GM12874 (cell line): ENCODE measurements around the gene IL22.

Experiments
- TF ChIP-seq, protein P1 (sequence below): IDR thresholded peaks from 2 replicates; pipeline ENCODE4 v1.5.1; 2011; ENCODE audit warnings: low read depth, mild to moderate bottlenecking, control low read depth, low read length, moderate library complexity; ENCODE audit not compliant: insufficient read depth

Gene IL22

DNA sequence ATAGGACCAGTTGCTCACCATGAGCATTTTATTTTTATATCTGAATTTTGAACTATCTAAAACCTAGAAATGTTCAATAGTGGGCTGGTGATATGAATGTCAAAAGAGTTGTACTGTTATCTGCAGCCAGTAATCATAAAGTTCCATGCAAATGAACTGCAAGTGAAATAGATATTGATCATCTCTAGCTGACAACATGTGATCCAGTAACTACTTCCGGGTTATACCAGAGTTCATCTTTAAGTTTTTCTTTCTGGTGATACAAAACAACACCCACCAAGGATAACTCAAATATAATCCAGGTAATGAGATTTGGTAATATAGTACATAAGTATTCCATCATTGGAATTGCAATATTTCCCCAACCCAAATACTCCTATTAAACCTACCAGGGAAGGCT, 31.9 kb downstream of the IL22 start:
- TF ChIP-seq, protein P1, sequence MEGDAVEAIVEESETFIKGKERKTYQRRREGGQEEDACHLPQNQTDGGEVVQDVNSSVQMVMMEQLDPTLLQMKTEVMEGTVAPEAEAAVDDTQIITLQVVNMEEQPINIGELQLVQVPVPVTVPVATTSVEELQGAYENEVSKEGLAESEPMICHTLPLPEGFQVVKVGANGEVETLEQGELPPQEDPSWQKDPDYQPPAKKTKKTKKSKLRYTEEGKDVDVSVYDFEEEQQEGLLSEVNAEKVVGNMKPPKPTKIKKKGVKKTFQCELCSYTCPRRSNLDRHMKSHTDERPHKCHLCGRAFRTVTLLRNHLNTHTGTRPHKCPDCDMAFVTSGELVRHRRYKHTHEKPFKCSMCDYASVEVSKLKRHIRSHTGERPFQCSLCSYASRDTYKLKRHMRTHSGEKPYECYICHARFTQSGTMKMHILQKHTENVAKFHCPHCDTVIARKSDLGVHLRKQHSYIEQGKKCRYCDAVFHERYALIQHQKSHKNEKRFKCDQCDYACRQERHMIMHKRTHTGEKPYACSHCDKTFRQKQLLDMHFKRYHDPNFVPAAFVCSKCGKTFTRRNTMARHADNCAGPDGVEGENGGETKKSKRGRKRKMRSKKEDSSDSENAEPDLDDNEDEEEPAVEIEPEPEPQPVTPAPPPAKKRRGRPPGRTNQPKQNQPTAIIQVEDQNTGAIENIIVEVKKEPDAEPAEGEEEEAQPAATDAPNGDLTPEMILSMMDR, result no peak

DNA sequence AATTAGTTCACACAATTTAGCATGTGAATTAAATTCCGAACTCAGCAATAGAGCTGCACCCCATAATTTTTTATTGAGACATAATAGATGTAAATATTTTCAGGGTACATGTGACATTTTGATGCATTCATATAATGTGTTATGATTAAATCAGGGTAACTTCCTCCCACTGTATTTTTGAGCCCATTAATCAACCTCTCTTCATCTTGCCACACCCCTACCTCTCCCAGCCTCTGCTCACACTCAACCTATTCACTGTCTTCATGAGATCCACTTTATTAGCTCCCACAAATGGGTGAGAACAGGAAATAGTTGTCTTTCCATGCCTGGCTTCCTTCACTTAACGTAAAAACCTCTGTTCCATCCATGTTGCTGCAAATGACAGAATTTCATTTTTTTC, 42.5 kb downstream of the IL22 start:
- TF ChIP-seq, protein P1, result no peak

DNA sequence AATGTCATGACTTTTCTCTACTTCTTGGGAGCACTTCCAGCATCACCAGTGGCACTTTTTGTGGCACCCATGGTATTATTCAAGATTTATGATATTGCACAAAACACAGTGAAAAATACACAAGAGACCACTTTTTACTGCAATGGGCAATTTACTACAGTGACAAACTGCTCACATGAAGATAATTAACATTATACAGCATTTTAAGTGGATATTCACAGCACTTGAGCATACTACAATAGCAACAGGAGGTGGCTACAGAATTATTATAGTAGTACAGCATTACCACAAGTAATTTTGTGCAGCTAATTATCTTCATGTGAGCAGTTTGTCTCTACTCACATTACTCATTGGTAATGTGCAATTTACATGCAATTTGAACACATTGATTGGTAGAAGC, 46.1 kb downstream of the IL22 start:
- TF ChIP-seq, protein P1, result no peak

DNA sequence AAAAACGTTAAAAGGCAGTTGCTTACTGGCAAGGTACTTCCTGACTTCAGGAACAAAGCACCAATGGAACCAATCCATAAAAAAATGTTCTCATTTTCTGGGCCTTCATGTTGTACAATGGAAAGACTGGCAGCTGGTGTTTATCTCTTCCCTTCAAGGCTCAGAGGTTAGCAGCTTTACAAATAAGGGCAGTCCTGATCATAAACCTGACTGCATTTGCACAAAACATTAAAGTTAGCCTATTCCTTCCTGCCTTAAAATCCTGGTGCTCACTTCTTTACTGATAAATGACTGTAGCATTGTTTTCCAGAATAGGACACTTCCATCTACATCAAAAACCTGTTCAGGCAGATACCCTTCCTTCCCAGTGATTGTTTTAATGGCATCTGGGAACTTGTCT, 47.0 kb downstream of the IL22 start:
- TF ChIP-seq, protein P1, result no peak

DNA sequence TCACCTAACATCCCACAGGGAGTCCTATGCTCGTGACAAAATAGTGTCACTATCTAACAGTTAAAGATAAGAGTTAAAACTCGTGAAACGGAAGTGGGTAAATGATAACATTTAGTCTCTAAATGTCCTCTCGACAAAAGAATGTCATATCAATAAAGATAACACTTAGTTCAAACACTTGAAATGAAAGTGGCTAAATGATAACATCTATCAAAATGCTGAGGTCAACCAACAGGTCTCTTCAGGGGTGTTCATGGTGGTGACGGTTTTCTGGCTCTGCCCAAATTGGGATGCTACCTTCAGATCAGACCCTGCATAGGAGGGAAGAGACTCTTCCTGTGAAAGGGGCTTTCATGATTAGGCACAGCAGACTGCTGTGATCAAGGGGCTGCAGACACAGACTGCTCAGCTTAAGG, 49.9 kb downstream of the IL22 start:
- TF ChIP-seq, protein P1, result no peak

DNA sequence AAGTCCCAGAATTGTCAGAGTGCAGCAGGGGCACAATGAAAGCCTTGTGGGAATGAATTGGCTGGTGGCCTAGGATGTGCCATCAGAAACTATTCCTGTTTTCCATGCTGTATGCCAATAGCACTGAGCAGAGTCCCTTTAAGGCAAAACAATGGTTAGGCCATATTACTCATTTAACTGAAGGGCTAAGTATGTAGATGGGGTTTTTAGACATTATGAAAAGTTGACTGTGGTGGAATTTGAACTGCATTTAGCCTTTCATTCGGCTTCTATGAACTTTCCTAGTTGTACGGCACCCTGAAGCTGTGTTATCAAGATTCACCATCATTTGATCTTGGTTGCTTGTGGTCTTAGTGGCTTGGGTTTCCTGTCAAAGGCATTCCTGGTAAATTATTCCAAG, 52.5 kb downstream of the IL22 start:
- TF ChIP-seq, protein P1, result no peak

DNA sequence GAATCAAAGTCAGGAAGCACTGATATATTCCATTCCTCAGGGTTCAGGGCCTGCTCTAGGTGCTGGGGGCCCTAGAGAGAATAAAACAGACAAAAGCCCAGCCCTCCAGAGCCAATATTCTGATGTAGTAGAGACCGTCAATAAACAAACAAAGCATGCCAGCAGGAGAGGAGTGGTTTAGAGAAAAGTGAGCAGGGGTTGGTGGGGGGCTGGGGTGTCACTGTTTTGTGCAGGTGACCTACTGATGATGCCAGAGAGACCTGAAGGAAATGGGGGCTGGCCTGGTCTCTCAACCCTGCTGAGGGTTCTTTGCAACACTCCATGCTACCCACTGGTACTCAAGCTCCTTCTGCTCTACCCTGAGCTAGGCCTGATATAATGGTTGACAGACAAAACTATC, 54.3 kb downstream of the IL22 start:
- TF ChIP-seq, protein P1, result no peak
